ENCODE measurements around the gene TENT4B. TPM values are rescaled to one million over a fixed set of nuclear protein-coding genes. Genes with fewer than 3 reads are reported as not detected.

TENT4B gene
- total RNA-seq (ENCODE audit: low replicate concordance), result 10.4 and 15.2 TPM in 2 replicates

GRCh38 chr16:50152807-50153595 lies at the start of gene TENT4B:
TSS of gene TENT4B (plus strand) at chr16:50153306. CDS start at chr16:50153622, 316 bp downstream.
- Histone ChIP-seq H3K36me3 (no peaks in the 10 kb centered on the region), H3F3A (ENCODE audit: low read depth) (peaks cover 10% of the 10 kb centered on the region), H3K4me1 (peaks cover 16% of the 10 kb centered on the region), H2AFZ (replicated peaks) (peak within 1 kb of the TSS; percentile 100), H3K4me2 (peak within 1 kb of the TSS; percentile 100), H3K4me3 (peak within 1 kb of the TSS; percentile 99), H3K9me3 (ENCODE audit: low read depth) (no peaks in the 10 kb centered on the region), H3K27ac (peak within 1 kb of the TSS; percentile 74), H3K9ac (peak within 1 kb of the TSS; percentile 84), H3K79me2 (ENCODE audit: low read depth) (peaks cover 45% of the 10 kb centered on the region), H3K27me3 (peaks cover 4% of the 10 kb centered on the region), H4K20me1 (ENCODE audit: low read depth) (peaks cover 41% of the 10 kb centered on the region)
- no peaks in the 10 kb centered on the region for H3K9me3 Mint-ChIP-seq
- H3K36me3 Mint-ChIP-seq, result no peaks in the 10 kb centered on the region
- peaks cover 4% of the 10 kb centered on the region for H3K27me3 Mint-ChIP-seq (ENCODE audit: insufficient read depth, low read depth)
- H3K4me3 Mint-ChIP-seq, result peak within 1 kb of the TSS; percentile 91
- H3K4me1 Mint-ChIP-seq, result peaks cover 21% of the 10 kb centered on the region
- DNase-seq (ENCODE audit: low spot score), result peak; percentile 92
- H3K27ac Mint-ChIP-seq, result no peak within 1 kb of the TSS
- no peak for TF ChIP-seq EZH2phosphoT487 (IDR thresholded peaks at IDR 0.05)
- TF ChIP-seq EZH2 (IDR thresholded peaks at IDR 0.05), result no peak
- no peak for TF ChIP-seq CTCF (IDR thresholded peaks at IDR 0.05)

GRCh38 chr16:50103764-50104163 lies 49.3 kb upstream of the TENT4B start:
- Histone ChIP-seq H3K9me3 (ENCODE audit: low read depth) (no peaks in the 10 kb centered on the region), H2AFZ (replicated peaks) (no peak overlapping the region), H3K27me3 (no peaks in the 10 kb centered on the region), H3K4me2 (no peak overlapping the region), H3K79me2 (ENCODE audit: low read depth) (no peaks in the 10 kb centered on the region), H4K20me1 (ENCODE audit: low read depth) (no peaks in the 10 kb centered on the region), H3K4me1 (no peaks in the 10 kb centered on the region), H3K27ac (no peak overlapping the region), H3F3A (ENCODE audit: low read depth) (no peaks in the 10 kb centered on the region), H3K9ac (no peak overlapping the region), H3K36me3 (no peaks in the 10 kb centered on the region), H3K4me3 (no peak overlapping the region)
- peaks cover 14% of the 10 kb centered on the region for H3K36me3 Mint-ChIP-seq
- no peaks in the 10 kb centered on the region for H3K4me1 Mint-ChIP-seq
- DNase-seq (ENCODE audit: low spot score), result no peak
- no peaks in the 10 kb centered on the region for H3K9me3 Mint-ChIP-seq
- H3K4me3 Mint-ChIP-seq, result no peak overlapping the region
- H3K27ac Mint-ChIP-seq, result no peak overlapping the region
- peaks cover 3% of the 10 kb centered on the region for H3K27me3 Mint-ChIP-seq (ENCODE audit: insufficient read depth, low read depth)
- TF ChIP-seq EZH2phosphoT487 (IDR thresholded peaks at IDR 0.05), result no peak
- TF ChIP-seq CTCF (IDR thresholded peaks at IDR 0.05), result no peak
- no peak for TF ChIP-seq EZH2 (IDR thresholded peaks at IDR 0.05)

GRCh38 chr16:50114357-50115129 lies 38.6 kb upstream of the TENT4B start:
- TF ChIP-seq EZH2 (IDR thresholded peaks at IDR 0.05) (no peak), EZH2phosphoT487 (IDR thresholded peaks at IDR 0.05) (no peak), CTCF (IDR thresholded peaks at IDR 0.05) (no peak)
- Histone ChIP-seq H4K20me1 (ENCODE audit: low read depth) (no peaks in the 10 kb centered on the region), H2AFZ (replicated peaks) (no peak overlapping the region), H3K9ac (no peak overlapping the region), H3K27me3 (no peaks in the 10 kb centered on the region), H3K4me1 (peaks cover 3% of the 10 kb centered on the region), H3K36me3 (no peaks in the 10 kb centered on the region), H3K9me3 (ENCODE audit: low read depth) (no peaks in the 10 kb centered on the region), H3K27ac (no peak overlapping the region), H3K4me3 (no peak overlapping the region), H3F3A (ENCODE audit: low read depth) (no peaks in the 10 kb centered on the region), H3K79me2 (ENCODE audit: low read depth) (no peaks in the 10 kb centered on the region), H3K4me2 (no peak overlapping the region)
- Mint-ChIP-seq H3K27me3 (ENCODE audit: insufficient read depth, low read depth) (peaks cover 2% of the 10 kb centered on the region), H3K4me1 (no peaks in the 10 kb centered on the region), H3K36me3 (no peaks in the 10 kb centered on the region), H3K4me3 (peak overlapping the region; percentile 64), H3K9me3 (no peaks in the 10 kb centered on the region), H3K27ac (no peak overlapping the region)
- no peak for DNase-seq (ENCODE audit: low spot score)

Data from neural progenitor cell (in vitro differentiated cells).